HepG2 (cell line): ENCODE data around the gene MLLT10. TPM values are rescaled to one million over a fixed set of nuclear protein-coding genes. Genes with fewer than 3 reads are reported as not detected.

Experiments
- DPF2 ChIP-seq: sonication (generic); formaldehyde crosslinking; IDR thresholded peaks from 2 replicates; pipeline ENCODE4 v1.4.0; 2020; ENCODE audit warnings: mild to moderate bottlenecking, low read depth, missing genetic modification reagents, borderline replicate concordance
- ELK4 ChIP-seq: sonication (generic); formaldehyde crosslinking; IDR thresholded peaks from 2 replicates; pipeline ENCODE4 v1.9.0; 2021; ENCODE audit warnings: missing genetic modification reagents, borderline replicate concordance
- GRHL1 ChIP-seq: sonication (generic); formaldehyde crosslinking; conservative IDR thresholded peaks from 2 replicates; pipeline ENCODE4 v1.8.0; 2022; ENCODE audit warnings: missing genetic modification reagents
- IKZF1 ChIP-seq: fragments of 450-650 bp; IDR thresholded peaks from 2 replicates; pipeline ENCODE4 v1.7.1; 2016
- MYC ChIP-seq: sonication (generic); formaldehyde crosslinking; IDR thresholded peaks from 2 replicates; pipeline ENCODE4 v1.9.0; 2021; ENCODE audit warnings: missing genetic modification reagents, borderline replicate concordance
- PAF1 ChIP-seq: IDR thresholded peaks from 2 replicates; pipeline ENCODE4 v1.6.1; 2016; ENCODE audit warnings: missing genetic modification reagents, missing compliant biosample characterization
- REXO4 ChIP-seq: sonication (generic); formaldehyde crosslinking; IDR thresholded peaks from 2 replicates; pipeline ENCODE4 v1.8.0; 2022; ENCODE audit warnings: missing genetic modification reagents, mild to moderate bottlenecking, borderline replicate concordance
- RFX3 ChIP-seq: IDR thresholded peaks from 2 replicates; pipeline ENCODE4 v1.6.1; 2016; ENCODE audit warnings: missing biosample characterization, missing genetic modification reagents
- SCMH1 ChIP-seq: sonication (generic); formaldehyde crosslinking; IDR thresholded peaks from 2 replicates; pipeline ENCODE4 v1.9.0; 2021; ENCODE audit warnings: missing genetic modification reagents, mild to moderate bottlenecking, borderline replicate concordance
- SIN3A ChIP-seq: IDR thresholded peaks from 2 replicates; pipeline ENCODE4 v1.6.1; 2011; ENCODE audit warnings: low read depth, mild to moderate bottlenecking, control low read depth, low read length, borderline replicate concordance
- SP4 ChIP-seq: sonication (generic); formaldehyde crosslinking; IDR thresholded peaks from 2 replicates; pipeline ENCODE4 v1.8.1; 2023; ENCODE audit warnings: mild to moderate bottlenecking, missing genetic modification reagents
- STAT5B ChIP-seq: sonication (generic); formaldehyde crosslinking; IDR thresholded peaks from 2 replicates; pipeline ENCODE4 v1.4.0; 2020; ENCODE audit warnings: missing genetic modification reagents
- SUZ12 ChIP-seq: fragments of 150-350 bp; IDR thresholded peaks from 2 replicates; pipeline ENCODE4 v1.6.1; 2014; ENCODE audit warnings: low read depth, low read length
- ZFYVE20 ChIP-seq: sonication (generic); formaldehyde crosslinking; IDR thresholded peaks from 2 replicates; pipeline ENCODE4 v1.8.0; 2023; ENCODE audit warnings: low read depth, mild to moderate bottlenecking, moderate library complexity, missing genetic modification reagents, borderline replicate concordance
- ZMAT3 ChIP-seq: sonication (generic); formaldehyde crosslinking; conservative IDR thresholded peaks from 2 replicates; pipeline ENCODE4 v1.7.0; 2021; ENCODE audit warnings: missing genetic modification reagents
- ZNF296 ChIP-seq: sonication (generic); formaldehyde crosslinking; conservative IDR thresholded peaks from 2 replicates; pipeline ENCODE4 v1.5.0; 2020; ENCODE audit warnings: mild to moderate bottlenecking, missing genetic modification reagents
- ZNF557 ChIP-seq: sonication (generic); formaldehyde crosslinking; IDR thresholded peaks from 2 replicates; pipeline ENCODE4 v1.4.0; 2020; ENCODE audit warnings: missing genetic modification reagents
- ZNF567 ChIP-seq: sonication (generic); formaldehyde crosslinking; IDR thresholded peaks from 2 replicates; pipeline ENCODE4 v1.8.1; 2023; ENCODE audit warnings: mild to moderate bottlenecking, missing genetic modification reagents, borderline replicate concordance
- ZNF569 ChIP-seq: sonication (generic); formaldehyde crosslinking; IDR thresholded peaks from 2 replicates; pipeline ENCODE4 v1.5.0; 2020; ENCODE audit warnings: mild to moderate bottlenecking, missing genetic modification reagents, moderate library complexity, borderline replicate concordance
- ZNF577 ChIP-seq: sonication (generic); formaldehyde crosslinking; IDR thresholded peaks from 2 replicates; pipeline ENCODE4 v1.4.0; 2020; ENCODE audit warnings: mild to moderate bottlenecking, low read depth, missing genetic modification reagents, borderline replicate concordance
- ZNF609 ChIP-seq: sonication (generic); formaldehyde crosslinking; IDR thresholded peaks from 2 replicates; pipeline ENCODE4 v1.4.0; 2020; ENCODE audit warnings: mild to moderate bottlenecking, missing genetic modification reagents, borderline replicate concordance
- ZNF672 ChIP-seq: sonication (generic); formaldehyde crosslinking; IDR thresholded peaks from 2 replicates; pipeline ENCODE4 v1.8.1; 2022; ENCODE audit warnings: missing genetic modification reagents
- ZNF780A ChIP-seq: sonication (generic); formaldehyde crosslinking; IDR thresholded peaks from 2 replicates; pipeline ENCODE4 v1.8.0; 2022; ENCODE audit warnings: mild to moderate bottlenecking, missing genetic modification reagents, moderate library complexity
- polyA plus RNA-seq, 8 experiments: library from polyadenylated mRNA; depleted of rRNA in 3 of 8; stranded (reverse) in 7 of 8; unstranded in 1 of 8; fragments of >200 nt; fragmentation: Illumina TruSeq in 4 of 8; extraction: Trizol in 4 of 8; gene quantifications; 2 replicates each; pipeline versions ENCODE4 v1.2.1 to v1.2.3, GENCODE V29; 2011 to 2016; ENCODE audit warnings: low read depth in 4 of 8, missing spikeins in 1 of 8, mixed read lengths in 1 of 8; ENCODE audit not compliant: insufficient read depth in 1 of 8
- total RNA-seq, 5 experiments: library from RNA; depleted of rRNA; stranded (reverse); fragments of >200 nt; fragmentation: Illumina TruSeq; extraction: Trizol; gene quantifications; 2 replicates each; pipeline ENCODE4 v1.2.3, GENCODE V29; 2016; ENCODE audit warnings: low read depth in 1 of 5

The MLLT10 gene
- total and polyA plus RNA-seq, 2 of the 13 experiments (the other 11 are each of a cell fraction or from before 2014, with no cell fraction given), result 51.3 to 84.1 TPM

GRCh38 chr10:21505711-21506278 is 28.2 kb upstream of the MLLT10 start (continued):
- TF ChIP-seq ZNF567, result peak; percentile 83; the same call in 1 of the 2 replicates
- TF ChIP-seq ZFYVE20 (CRISPR knock-in tag), result no peak
- TF ChIP-seq MYC (CRISPR knock-in tag), result peak; percentile 69
- peak; percentile 86 for TF ChIP-seq ZMAT3
- TF ChIP-seq ZNF569 (CRISPR knock-in tag), result no peak
- TF ChIP-seq ZNF672 (CRISPR knock-in tag), result peak; percentile 90; the same call in 1 of the 2 replicates
- TF ChIP-seq ZNF780A (CRISPR knock-in tag), result peak; percentile 82; the same call in 1 of the 2 replicates
- no peak for TF ChIP-seq STAT5B (CRISPR knock-in tag)
- TF ChIP-seq ZNF296 (CRISPR knock-in tag), result no peak
- TF ChIP-seq ZNF609, result peak; percentile 98
- TF ChIP-seq SP4 (CRISPR knock-in tag), result peak; percentile 60; the same call in 1 of the 2 replicates
- peak; percentile 99 for TF ChIP-seq DPF2
- no peak for TF ChIP-seq GRHL1 (CRISPR knock-in tag)
- TF ChIP-seq PAF1, result no peak
- no peak for TF ChIP-seq SUZ12
- no peak for TF ChIP-seq IKZF1
- TF ChIP-seq ELK4 (CRISPR knock-in tag), result no peak
- no peak for TF ChIP-seq SCMH1 (CRISPR knock-in tag)
- TF ChIP-seq ZNF577 (CRISPR knock-in tag), result no peak
- TF ChIP-seq RFX3 (CRISPR knock-in tag), result 0 out of 2 replicates have a peak, but pooled peaks have one; percentile 32
- TF ChIP-seq SIN3A, result peak; percentile 39; the same call in 1 of the 2 replicates
- no peak; the same call in 1 of the 2 replicates for TF ChIP-seq ZNF557 (CRISPR knock-in tag)
- no peak for TF ChIP-seq REXO4 (CRISPR knock-in tag)
